HG03457 (cell line): ENCODE data around the gene BCLAF1.
A peak's percentile ranks its signal among the peaks of the same experiment; 100 is the strongest.
"Not testable (repeated sequence)": the region's sequence is repeated elsewhere in the genome, so short reads cannot be mapped to it uniquely, and the experiment has no call there.

Experiments used
- ATAC-seq: cut with Tn5 transposase; IDR thresholded peaks from one replicate; pipeline ENCODE4 v1.9.1; 2021; ENCODE audit warnings: moderate number of reproducible peaks; ENCODE audit not compliant: unreplicated experiment

Gene BCLAF1

DNA sequence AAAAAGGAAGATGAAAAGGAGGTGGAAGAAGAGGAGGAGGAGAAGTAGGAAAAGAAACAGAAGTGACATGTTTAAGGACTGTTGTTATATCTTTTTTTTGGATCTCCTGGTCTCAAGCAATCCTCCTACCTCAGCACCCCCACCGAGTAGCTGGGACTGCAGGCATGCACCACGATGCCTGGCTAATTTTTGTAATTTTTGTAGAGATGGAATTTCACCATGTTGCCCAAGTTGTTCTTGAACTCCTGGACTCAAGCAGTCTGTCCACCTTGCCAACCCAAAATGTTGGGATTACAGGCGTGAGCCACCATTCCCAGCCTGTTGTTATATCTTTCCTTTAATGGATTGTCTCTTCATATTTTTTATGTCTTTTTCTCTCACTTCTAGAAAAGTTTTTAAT is 19.5 kb upstream of the BCLAF1 start:
- no peak for ATAC-seq

DNA sequence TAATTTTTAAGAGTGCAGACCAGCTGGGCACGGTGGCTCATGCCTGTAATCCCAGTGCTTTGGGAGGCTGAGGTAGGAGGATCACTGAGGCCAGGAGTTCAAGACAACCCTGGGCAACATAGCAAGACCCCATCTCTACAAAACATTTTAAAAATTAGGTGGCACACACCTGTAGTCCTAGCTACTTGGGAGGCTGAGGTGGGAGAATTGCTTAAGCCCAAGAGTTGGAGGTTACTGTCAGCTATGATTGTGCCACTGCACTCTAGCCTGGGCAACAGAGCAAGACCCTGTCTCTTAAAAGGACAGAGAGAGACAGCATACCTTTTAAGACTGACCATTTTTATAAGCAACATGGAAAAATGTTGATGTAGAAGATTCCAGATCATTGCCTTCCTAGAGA is 18.8 kb upstream of the BCLAF1 start:
- ATAC-seq, result not testable (repeated sequence)

GRCh38 chr6:136307351-136307750 is 17.7 kb upstream of the BCLAF1 start:
- ATAC-seq, result no peak

- no peak for ATAC-seq
Observed at GRCh38 chr6:136306466-136306865, 16.8 kb upstream of the BCLAF1 start.

GRCh38 chr6:136304410-136304809 is 14.8 kb upstream of the BCLAF1 start:
- ATAC-seq, result no peak

DNA sequence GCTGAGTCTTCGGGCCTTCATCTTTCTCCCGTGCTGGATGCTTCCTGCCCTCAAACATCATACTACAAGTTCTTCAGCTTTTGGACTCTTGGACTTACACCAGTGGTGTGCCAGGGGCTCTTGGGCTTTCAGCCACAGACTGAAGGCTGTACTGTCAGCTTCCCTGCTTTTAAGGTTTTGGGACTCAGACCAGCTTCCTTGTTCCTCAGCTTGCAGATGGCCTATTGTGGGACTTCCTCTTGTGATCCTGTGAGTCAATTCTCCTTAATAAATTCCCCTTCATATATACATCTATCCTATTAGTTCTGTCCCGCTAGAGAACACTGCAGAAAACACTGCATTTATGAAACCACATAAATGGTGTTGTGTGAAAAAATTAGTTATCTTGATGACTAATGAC is 13.9 kb upstream of the BCLAF1 start:
- ATAC-seq, result no peak

GRCh38 chr6:136294621-136295020 is 5.0 kb upstream of the BCLAF1 start:
- no peak for ATAC-seq

DNA sequence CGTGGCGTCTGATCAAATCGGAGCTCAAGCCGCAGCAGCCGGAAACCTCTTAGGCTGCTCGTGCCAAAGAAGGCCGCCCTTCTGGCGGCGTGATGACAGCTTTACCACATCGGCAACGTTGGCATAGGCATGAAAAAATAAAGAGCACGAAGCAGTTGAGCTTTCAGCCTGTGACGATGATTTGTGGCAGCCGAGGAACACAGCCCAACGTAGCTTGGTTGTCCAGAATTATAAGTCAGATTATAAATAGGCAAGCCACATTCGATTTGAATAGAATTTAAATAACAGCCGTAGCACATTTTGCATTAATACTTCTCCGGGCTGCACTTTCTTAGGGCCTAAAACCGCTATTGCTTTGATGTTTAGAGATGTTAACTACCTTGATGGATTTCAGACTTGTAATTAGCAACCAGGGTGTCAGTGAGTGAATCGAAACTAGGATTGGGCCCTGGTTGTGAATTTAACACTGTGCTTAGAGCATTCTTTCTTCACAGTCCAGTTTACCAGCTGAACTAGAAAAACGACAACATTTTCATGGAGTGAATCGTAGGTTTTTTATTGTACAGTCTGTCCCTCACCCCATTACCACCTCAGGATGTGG is 864 bp upstream of the BCLAF1 start:
- ATAC-seq, result no peak

DNA sequence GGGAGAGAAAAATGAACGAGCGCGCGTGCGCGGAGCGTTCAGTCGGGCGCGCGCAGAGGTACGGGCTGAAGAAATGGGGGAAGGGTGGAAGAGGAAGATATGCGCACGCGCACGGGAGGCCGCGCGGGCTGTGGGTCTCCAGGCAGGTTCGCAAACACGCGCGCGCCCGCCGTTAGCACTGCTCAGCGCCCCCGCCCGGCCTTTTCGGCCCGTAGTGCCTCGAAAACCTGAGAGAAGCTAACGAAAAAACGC is 393 bp downstream of the BCLAF1 start:
- peak; percentile 37 for ATAC-seq

- peak; percentile 26 for ATAC-seq
Observed at GRCh38 chr6:136288566-136289326, 900 bp downstream of the BCLAF1 start.

- ATAC-seq, result no peak
Observed at GRCh38 chr6:136284909-136285308, 4.7 kb downstream of the BCLAF1 start.

DNA sequence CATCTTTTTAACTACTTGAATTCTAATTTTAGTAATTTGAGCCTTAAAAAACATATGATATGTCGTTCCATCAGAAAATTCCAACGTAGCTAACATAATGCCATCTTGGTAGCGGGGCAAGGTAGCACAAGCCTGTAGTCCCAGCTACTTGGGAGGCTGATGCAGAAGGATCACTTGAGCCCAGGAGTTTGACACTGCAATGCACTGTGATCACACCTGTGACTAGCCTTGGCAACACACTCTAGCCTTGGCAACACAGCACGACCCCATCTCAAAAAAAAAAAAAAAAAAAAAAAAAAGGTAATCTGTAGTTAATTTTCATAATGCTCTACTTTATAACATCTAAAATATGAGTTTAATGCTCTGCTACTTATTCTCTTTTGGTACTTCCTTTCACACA is 6.7 kb downstream of the BCLAF1 start:
- no peak for ATAC-seq

GRCh38 chr6:136280032-136280609 is 9.5 kb downstream of the BCLAF1 start:
- ATAC-seq, result no peak

DNA sequence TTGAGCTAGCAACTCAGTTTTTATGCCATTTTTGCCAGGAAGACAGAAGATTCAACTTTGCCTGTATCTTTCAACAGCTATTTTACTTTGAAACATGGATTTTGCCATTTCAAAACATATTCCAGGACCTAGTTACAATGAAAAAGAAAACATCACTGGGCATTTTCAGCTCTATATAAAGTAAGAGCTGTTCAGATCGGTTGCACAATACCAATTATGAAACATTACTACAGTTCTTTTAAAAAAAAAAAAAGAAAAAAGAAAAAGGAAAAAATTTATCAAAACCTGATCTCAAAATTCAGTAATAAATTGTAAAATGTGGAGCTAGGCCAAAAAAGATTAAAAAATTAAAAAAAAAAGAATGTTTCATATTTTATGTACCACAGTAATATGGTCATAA is 15.6 kb downstream of the BCLAF1 start:
- ATAC-seq, result no peak

- ATAC-seq, result no peak
Observed at GRCh38 chr6:136265101-136265500, 24.5 kb downstream of the BCLAF1 start.

GRCh38 chr6:136262940-136263339 is 26.7 kb downstream of the BCLAF1 start:
- ATAC-seq, result no peak

- no peak for ATAC-seq
Observed at GRCh38 chr6:136254851-136255466, 34.7 kb downstream of the BCLAF1 start.

DNA sequence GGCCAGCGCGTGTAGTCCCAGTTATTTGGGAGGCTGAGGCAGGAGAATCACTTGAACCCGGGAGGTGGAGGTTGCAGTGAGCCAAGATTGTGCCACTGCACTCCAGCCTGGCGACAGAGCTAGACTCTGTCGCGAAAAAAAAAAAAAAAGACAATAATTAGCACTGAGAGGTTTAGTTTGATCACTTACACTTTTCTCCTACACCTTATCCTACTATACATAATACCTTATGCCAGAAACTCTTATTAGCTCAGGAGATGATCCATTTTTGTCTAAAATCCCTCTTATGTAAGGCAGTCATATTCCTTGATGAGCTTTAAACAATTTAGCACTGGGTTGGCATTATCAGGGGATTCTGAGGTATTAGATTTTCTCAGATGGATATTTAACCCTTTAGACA is 35.9 kb downstream of the BCLAF1 start:
- ATAC-seq, result no peak

DNA sequence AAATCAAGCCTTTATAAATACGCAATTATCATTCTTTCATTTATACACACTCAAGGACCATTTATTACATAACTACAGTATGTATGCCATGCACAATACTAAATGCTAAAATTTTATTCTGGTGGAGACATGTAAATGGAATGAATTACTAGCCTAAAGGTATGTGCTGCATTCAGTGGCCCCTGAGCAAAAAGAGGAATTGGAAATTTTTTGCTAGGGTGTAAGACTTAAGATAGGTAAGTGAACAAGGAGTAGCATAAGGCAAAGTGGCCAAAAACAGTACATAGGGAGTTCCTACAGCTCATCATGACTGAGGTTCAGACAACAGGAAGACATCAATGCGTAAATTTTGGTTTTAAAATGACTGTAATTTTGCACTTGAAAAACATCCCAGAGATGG is 37.2 kb downstream of the BCLAF1 start:
- ATAC-seq, result no peak

GRCh38 chr6:136251394-136251793 is 38.3 kb downstream of the BCLAF1 start:
- no peak for ATAC-seq

DNA sequence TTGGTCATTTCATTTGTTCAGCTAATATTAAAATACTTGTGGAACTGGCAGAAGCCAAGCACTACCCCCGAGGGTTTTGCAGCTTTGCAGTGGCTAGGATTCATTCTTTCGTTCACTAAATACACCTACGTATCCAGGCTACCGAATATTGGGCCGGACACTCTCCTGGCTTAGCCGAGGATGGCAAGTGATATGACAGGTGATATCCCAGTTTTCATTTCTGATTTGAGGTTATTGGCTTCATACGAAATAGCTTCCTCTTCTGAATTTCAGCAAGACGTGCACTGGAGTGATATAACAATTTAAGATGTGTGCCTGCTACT is 39.0 kb downstream of the BCLAF1 start:
- ATAC-seq, result peak; percentile 3
